ENCODE measurements around the gene SOX8.

SOX8 gene

DNA sequence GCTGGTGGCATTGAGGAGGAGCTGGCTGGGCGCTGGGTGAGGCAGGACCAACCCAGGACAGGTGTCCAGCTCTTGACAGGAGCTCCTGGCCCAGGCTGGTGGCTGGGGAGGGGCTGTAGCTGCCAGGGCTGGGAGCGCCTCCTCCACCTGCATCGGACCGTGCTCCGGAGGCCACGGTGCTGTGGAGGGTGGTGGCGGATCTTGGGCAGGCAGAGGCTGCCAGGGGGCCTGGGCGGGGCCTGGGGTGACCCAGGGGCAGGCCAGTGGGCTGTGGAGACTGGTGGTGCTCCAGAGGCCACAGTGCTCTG is 32.0 kb downstream of the SOX8 start:
- no peak overlapping the region for H2AFZ ChIP-seq (ENCODE audit: low read length)
- DNase-seq: no peak

GRCh38 chr16:1014221-1014620 is 32.7 kb downstream of the SOX8 start:
- H3K27ac ChIP-seq (ENCODE audit: low read length): no peak overlapping the region
- H3F3A ChIP-seq (ENCODE audit: insufficient read depth, low read length): no peaks in the 10 kb centered on the region
- H3K9me2 ChIP-seq (replicated peaks; ENCODE audit: insufficient read depth, low read length): no peaks in the 10 kb centered on the region
- no peak for DNase-seq
- H3K79me2 ChIP-seq (ENCODE audit: low read length): no peaks in the 10 kb centered on the region
- H3K9ac ChIP-seq (ENCODE audit: low read length): no peak overlapping the region
- no peak overlapping the region for H3K4me3 ChIP-seq (ENCODE audit: low read length)
- H3K9me3 ChIP-seq (replicated peaks; ENCODE audit: insufficient read depth, low read length): no peaks in the 10 kb centered on the region
- H3K4me2 ChIP-seq (ENCODE audit: low read depth, low read length): no peak overlapping the region
- H3K27me3 ChIP-seq (replicated peaks; ENCODE audit: insufficient read depth, low read length): peaks cover 97% of the 10 kb centered on the region
- H4K20me1 ChIP-seq (ENCODE audit: insufficient read depth, low read length): no peaks in the 10 kb centered on the region
- no peaks in the 10 kb centered on the region for H3K4me1 ChIP-seq (ENCODE audit: low read length)
- no peak overlapping the region for H2AFZ ChIP-seq (ENCODE audit: low read length)
- H3K36me3 ChIP-seq (replicated peaks; ENCODE audit: insufficient read depth, low read length): no peaks in the 10 kb centered on the region
- TF ChIP-seq, protein P1, sequence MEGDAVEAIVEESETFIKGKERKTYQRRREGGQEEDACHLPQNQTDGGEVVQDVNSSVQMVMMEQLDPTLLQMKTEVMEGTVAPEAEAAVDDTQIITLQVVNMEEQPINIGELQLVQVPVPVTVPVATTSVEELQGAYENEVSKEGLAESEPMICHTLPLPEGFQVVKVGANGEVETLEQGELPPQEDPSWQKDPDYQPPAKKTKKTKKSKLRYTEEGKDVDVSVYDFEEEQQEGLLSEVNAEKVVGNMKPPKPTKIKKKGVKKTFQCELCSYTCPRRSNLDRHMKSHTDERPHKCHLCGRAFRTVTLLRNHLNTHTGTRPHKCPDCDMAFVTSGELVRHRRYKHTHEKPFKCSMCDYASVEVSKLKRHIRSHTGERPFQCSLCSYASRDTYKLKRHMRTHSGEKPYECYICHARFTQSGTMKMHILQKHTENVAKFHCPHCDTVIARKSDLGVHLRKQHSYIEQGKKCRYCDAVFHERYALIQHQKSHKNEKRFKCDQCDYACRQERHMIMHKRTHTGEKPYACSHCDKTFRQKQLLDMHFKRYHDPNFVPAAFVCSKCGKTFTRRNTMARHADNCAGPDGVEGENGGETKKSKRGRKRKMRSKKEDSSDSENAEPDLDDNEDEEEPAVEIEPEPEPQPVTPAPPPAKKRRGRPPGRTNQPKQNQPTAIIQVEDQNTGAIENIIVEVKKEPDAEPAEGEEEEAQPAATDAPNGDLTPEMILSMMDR (IDR thresholded peaks at IDR 0.05; ENCODE audit: low read length): no peak
- no peak for TF ChIP-seq EZH2 (optimal IDR thresholded peaks at IDR 0.05; ENCODE audit: low read depth, low read length)
- no peak for TF ChIP-seq EZH2phosphoT487 (IDR thresholded peaks at IDR 0.05; ENCODE audit: low read length)

More for the DNA sequence above, 32.0 kb downstream of the SOX8 start:
- TF ChIP-seq, protein P1 (IDR thresholded peaks at IDR 0.05; ENCODE audit: low read length): no peak
- no peak for TF ChIP-seq EZH2 (optimal IDR thresholded peaks at IDR 0.05; ENCODE audit: low read depth, low read length)
- no peak for TF ChIP-seq EZH2phosphoT487 (IDR thresholded peaks at IDR 0.05; ENCODE audit: low read length)
- Histone ChIP-seq H3K27me3 (replicated peaks; ENCODE audit: insufficient read depth, low read length) (peaks cover 97% of the 10 kb centered on the region), H3K27ac (ENCODE audit: low read length) (no peak overlapping the region), H4K20me1 (ENCODE audit: insufficient read depth, low read length) (no peaks in the 10 kb centered on the region), H3F3A (ENCODE audit: insufficient read depth, low read length) (no peaks in the 10 kb centered on the region), H3K4me2 (ENCODE audit: low read depth, low read length) (no peak overlapping the region), H3K9me2 (replicated peaks; ENCODE audit: insufficient read depth, low read length) (no peaks in the 10 kb centered on the region), H3K36me3 (replicated peaks; ENCODE audit: insufficient read depth, low read length) (no peaks in the 10 kb centered on the region), H3K4me3 (ENCODE audit: low read length) (no peak overlapping the region), H3K9ac (ENCODE audit: low read length) (no peak overlapping the region), H3K79me2 (ENCODE audit: low read length) (no peaks in the 10 kb centered on the region), H3K4me1 (ENCODE audit: low read length) (no peaks in the 10 kb centered on the region), H3K9me3 (replicated peaks; ENCODE audit: insufficient read depth, low read length) (no peaks in the 10 kb centered on the region)

GRCh38 chr16:1014771-1015495 is 33.4 kb downstream of the SOX8 start:
- no peaks in the 10 kb centered on the region for H3K79me2 ChIP-seq (ENCODE audit: low read length)
- no peak overlapping the region for H3K9ac ChIP-seq (ENCODE audit: low read length)
- no peaks in the 10 kb centered on the region for H3K9me3 ChIP-seq (replicated peaks; ENCODE audit: insufficient read depth, low read length)
- TF ChIP-seq, protein P1 (IDR thresholded peaks at IDR 0.05; ENCODE audit: low read length): no peak
- TF ChIP-seq EZH2 (optimal IDR thresholded peaks at IDR 0.05; ENCODE audit: low read depth, low read length) (no peak), EZH2phosphoT487 (IDR thresholded peaks at IDR 0.05; ENCODE audit: low read length) (no peak)
- H3K27me3 ChIP-seq (replicated peaks; ENCODE audit: insufficient read depth, low read length): peaks cover 97% of the 10 kb centered on the region
- H3K4me1 ChIP-seq (ENCODE audit: low read length): no peaks in the 10 kb centered on the region
- no peak overlapping the region for H3K4me3 ChIP-seq (ENCODE audit: low read length)
- no peaks in the 10 kb centered on the region for H3K9me2 ChIP-seq (replicated peaks; ENCODE audit: insufficient read depth, low read length)
- DNase-seq: no peak
- H3F3A ChIP-seq (ENCODE audit: insufficient read depth, low read length): no peaks in the 10 kb centered on the region
- H2AFZ ChIP-seq (ENCODE audit: low read length): no peak overlapping the region
- no peaks in the 10 kb centered on the region for H3K36me3 ChIP-seq (replicated peaks; ENCODE audit: insufficient read depth, low read length)
- no peak overlapping the region for H3K4me2 ChIP-seq (ENCODE audit: low read depth, low read length)
- no peaks in the 10 kb centered on the region for H4K20me1 ChIP-seq (ENCODE audit: insufficient read depth, low read length)
- H3K27ac ChIP-seq (ENCODE audit: low read length): no peak overlapping the region
